ENCODE measurements around the gene PEA15. TPM values are rescaled to one million over a fixed set of nuclear protein-coding genes. Genes with fewer than 3 reads are reported as not detected.
A peak's percentile ranks its signal among the peaks of the same experiment; 100 is the strongest.

The PEA15 gene
- total and polyA plus RNA-seq, 2 of the 8 experiments (the other 6 are each of a cell fraction or from before 2014, with no cell fraction given), result 71.3 to 75.1 TPM

DNA sequence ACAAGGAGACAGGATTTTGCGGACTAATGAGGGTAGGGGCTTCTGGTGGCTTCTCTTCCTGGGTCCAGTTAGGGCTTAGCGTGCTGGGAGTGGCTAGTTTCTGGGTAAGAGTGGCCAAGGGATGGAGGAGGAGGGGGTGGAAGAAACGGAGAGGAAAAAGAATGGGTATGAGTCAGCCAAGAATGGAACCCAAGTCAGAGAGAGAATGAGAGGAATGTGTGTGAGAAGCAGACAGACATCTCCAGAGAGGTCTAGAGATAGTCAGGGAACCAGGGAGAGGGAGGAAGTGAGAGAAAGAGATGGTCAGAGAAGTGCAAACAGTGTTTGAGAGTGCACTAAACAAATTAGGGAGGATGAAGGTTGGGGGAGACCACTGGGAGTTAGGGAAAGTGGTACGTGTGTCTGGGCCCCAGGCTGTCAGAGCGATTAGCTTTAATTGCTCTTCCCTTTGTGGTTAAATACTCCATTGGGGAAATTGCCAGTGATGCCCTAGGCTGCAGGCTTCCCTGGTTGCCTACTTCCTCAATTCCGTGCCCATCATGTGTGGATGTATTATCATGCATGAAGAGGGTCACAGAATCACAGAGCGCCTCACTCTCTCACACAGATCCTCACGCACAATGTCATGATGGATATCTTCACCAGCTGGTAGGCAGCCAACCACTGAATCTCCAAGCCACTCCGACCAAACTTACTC lies 1.4 kb downstream of the PEA15 start:
- Histone ChIP-seq H2BK5ac (ENCODE audit: low read depth, low read length) (0 out of 2 replicates have a peak overlapping the region, but pooled peaks have one; percentile 86), H2BK15ac (ENCODE audit: low read length) (peak overlapping the region; percentile 11; the same call in 1 of the 2 replicates), H2BK120ac (replicated peaks; ENCODE audit: low read depth, low read length) (no peak overlapping the region), H3K27ac (ENCODE audit: low read depth, low read length) (no peak overlapping the region), H3K9me3 (ENCODE audit: insufficient read depth in 2 of 2, low read depth in 1 of 2, low read length in 1 of 2) (no peaks in the 10 kb centered on the region), H4K8ac (ENCODE audit: extremely low read depth, insufficient read depth, low read length) (no peak overlapping the region), H3K23me2 (ENCODE audit: low read depth, low read length) (peaks cover 9% of the 10 kb centered on the region), H2AK5ac (ENCODE audit: low read depth, low read length) (peak overlapping the region; percentile 1; the same call in 1 of the 2 replicates), H3K4me1 (replicated peaks in 1 of 4; ENCODE audit: control insufficient read depth in 3 of 4, insufficient read depth in 4 of 4, low read length in 3 of 4) (peaks cover 17 to 41% (median 20%) of the 10 kb centered on the region in 4 experiments), H3K23ac (ENCODE audit: insufficient read length) (no peak overlapping the region), H3K36me3 (ENCODE audit: control insufficient read depth in 2 of 4, insufficient read depth in 4 of 4, low read length in 3 of 4) (peaks cover 0 to 5% (median 3%) of the 10 kb centered on the region in 4 experiments; a peak in 5 of 8 replicates), H4K5ac (ENCODE audit: insufficient read length, low read depth, low read length) (no peak overlapping the region), H3K56ac (replicated peaks; ENCODE audit: insufficient read length, low read depth, low read length) (no peak overlapping the region), H3K4me3 (ENCODE audit: extremely low read depth in 1 of 4, insufficient read depth in 2 of 4, low read depth in 3 of 4, low read length in 4 of 4) (peak overlapping the region; percentile 70 to 99 (median 86); a peak in 6 of 8 replicates), H4K91ac (replicated peaks; ENCODE audit: insufficient read length, low read length) (no peak overlapping the region), H3K79me1 (ENCODE audit: low read depth, low read length) (peaks cover 10% of the 10 kb centered on the region), H3K79me2 (ENCODE audit: control insufficient read depth in 1 of 2, insufficient read depth in 2 of 2, low read length in 2 of 2) (peaks cover 8% of the 10 kb centered on the region in 2 experiments; a peak in 2 of 4 replicates), H2BK20ac (ENCODE audit: low read length) (no peak overlapping the region), H3K4ac (replicated peaks; ENCODE audit: insufficient read length, low read depth, low read length) (no peak overlapping the region), H3K27me3 (replicated peaks in 1 of 4; ENCODE audit: control insufficient read depth in 3 of 4, extremely low read depth in 1 of 4, insufficient read depth in 3 of 4, low read length in 3 of 4) (no peaks in the 10 kb centered on the region), H4K20me1 (replicated peaks in 1 of 2; ENCODE audit: control insufficient read depth in 1 of 2, insufficient read depth in 2 of 2, low read length in 2 of 2) (peaks cover 0 to 19% of the 10 kb centered on the region in 2 experiments), H3K9ac (replicated peaks in 1 of 4; ENCODE audit: extremely low read depth in 1 of 4, low read depth in 3 of 4, low read length in 3 of 4) (no peak overlapping the region), H2AFZ (ENCODE audit: low read length) (no peak overlapping the region), H2BK12ac (ENCODE audit: low read depth, low read length) (0 out of 2 replicates have a peak overlapping the region, but pooled peaks have one; percentile 7), H3K14ac (ENCODE audit: insufficient read length) (no peak overlapping the region), H3K4me2 (ENCODE audit: insufficient read depth in 1 of 2, low read depth in 2 of 2, low read length in 2 of 2) (peak overlapping the region; percentile 93), H3K18ac (ENCODE audit: extremely low read depth, low read length) (no peak overlapping the region)
- TF ChIP-seq, protein P1, sequence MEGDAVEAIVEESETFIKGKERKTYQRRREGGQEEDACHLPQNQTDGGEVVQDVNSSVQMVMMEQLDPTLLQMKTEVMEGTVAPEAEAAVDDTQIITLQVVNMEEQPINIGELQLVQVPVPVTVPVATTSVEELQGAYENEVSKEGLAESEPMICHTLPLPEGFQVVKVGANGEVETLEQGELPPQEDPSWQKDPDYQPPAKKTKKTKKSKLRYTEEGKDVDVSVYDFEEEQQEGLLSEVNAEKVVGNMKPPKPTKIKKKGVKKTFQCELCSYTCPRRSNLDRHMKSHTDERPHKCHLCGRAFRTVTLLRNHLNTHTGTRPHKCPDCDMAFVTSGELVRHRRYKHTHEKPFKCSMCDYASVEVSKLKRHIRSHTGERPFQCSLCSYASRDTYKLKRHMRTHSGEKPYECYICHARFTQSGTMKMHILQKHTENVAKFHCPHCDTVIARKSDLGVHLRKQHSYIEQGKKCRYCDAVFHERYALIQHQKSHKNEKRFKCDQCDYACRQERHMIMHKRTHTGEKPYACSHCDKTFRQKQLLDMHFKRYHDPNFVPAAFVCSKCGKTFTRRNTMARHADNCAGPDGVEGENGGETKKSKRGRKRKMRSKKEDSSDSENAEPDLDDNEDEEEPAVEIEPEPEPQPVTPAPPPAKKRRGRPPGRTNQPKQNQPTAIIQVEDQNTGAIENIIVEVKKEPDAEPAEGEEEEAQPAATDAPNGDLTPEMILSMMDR (IDR thresholded peaks at IDR 0.05; ENCODE audit: control extremely low read depth in 1 of 3, insufficient read depth in 1 of 3, low read depth in 1 of 3, low read length in 3 of 3), result no peak
- peak; percentile 75; the same call in 1 of the 2 replicates for TF ChIP-seq JUND (IDR thresholded peaks at IDR 0.05; ENCODE audit: low read length)
- TF ChIP-seq POLR2A (IDR thresholded peaks at IDR 0.05; ENCODE audit: control extremely low read depth in 1 of 2, low read depth in 2 of 2, low read length in 2 of 2), result peak in 1 of 2 experiments; percentile 15; a peak in 1 of 3 replicates
- peak; percentile 43; the same call in 1 of the 2 replicates for TF ChIP-seq POLR2AphosphoS5 (IDR thresholded peaks at IDR 0.05; ENCODE audit: low read depth, low read length)
- no peak for DNase-seq (ENCODE audit: low read depth in 1 of 2, low spot score in 2 of 2)
- 62% methylated on average over 9 of the region's 9 CpGs; no CpG with 5 or more reads in 1 of the 2 experiments for WGBS, 2 experiments (ENCODE audit: extremely low coverage in 1 of 2, insufficient coverage in 1 of 2, insufficient read length in 1 of 2, insufficient replicate concordance in 2 of 2, low coverage in 1 of 2, low lambda C conversion rate in 2 of 2, missing lambda C conversion rate in 1 of 2)
- FAIRE-seq, result no peak
- POLR2A ChIA-PET (ENCODE audit: partially characterized antibody), result interaction anchor here (0.7 to 11.3 kb wide), 14 partner anchors 9 to 143 kb away, joined by 3 to 107 read pairs (median 4); partner anchors contain the start of genes CASQ1 and DCAF8
- CTCF ChIA-PET (ENCODE audit: partially characterized antibody), result interaction anchor here (1.1 to 20.4 kb wide), 9 partner anchors 9 to 105 kb away, joined by 3 to 257 read pairs (median 10); partner anchors contain the start of gene CASQ1
